Tibial nerve (tissue), 4 donors: ENCODE results near the gene RPAIN. TPM values are rescaled to one million over a fixed set of nuclear protein-coding genes. Genes with fewer than 3 reads are reported as not detected.

Experiments used
- DNase-seq, 2 donors: peaks; one replicate each; pipeline ENCODE4 v3.0.0-alpha.2; 2019; ENCODE audit warnings: low spot score in 2 of 2
- H3K27ac ChIP-seq, 4 donors: fragments of 200-600 bp; sonication (generic) in 3 of 4; one replicate each; pipeline ENCODE4 v1.5.1; 2017 to 2019; ENCODE audit warnings: mild to moderate bottlenecking in 1 of 4
- H3K27me3 ChIP-seq, 2 donors: fragments of 200-600 bp; sonication (generic) in 1 of 2; one replicate each; pipeline versions ENCODE4 v1.5.1 to v1.6.0; 2017 to 2019
- H3K36me3 ChIP-seq, 3 donors: fragments of 200-600 bp; sonication (generic); one replicate each; pipeline ENCODE4 v1.5.1; 2018 to 2019
- H3K4me1 ChIP-seq, 4 donors: fragments of 200-600 bp; sonication (generic) in 3 of 4; one replicate each; pipeline ENCODE4 v1.5.1; 2017 to 2019
- H3K4me3 ChIP-seq, 4 donors: fragments of 200-600 bp; sonication (generic) in 3 of 4; one replicate each; pipeline ENCODE4 v1.5.1; 2017 to 2019; ENCODE audit warnings: mild to moderate bottlenecking in 1 of 4, moderate library complexity in 1 of 4
- H3K9me3 ChIP-seq, 4 donors: fragments of 200-600 bp; sonication (generic) in 3 of 4; one replicate each; pipeline ENCODE4 v1.5.1; 2017 to 2019
- CTCF ChIP-seq, 5 experiments: fragments of 200-600 bp in 3 of 5; fragments of 450-650 bp in 2 of 5; sonication (generic) in 3 of 5; IDR thresholded peaks; one replicate each; pipeline ENCODE4 v1.5.1; 2016 to 2019; ENCODE audit warnings: antibody characterized with exemption in 5 of 5, mild to moderate bottlenecking in 3 of 5, moderate library complexity in 2 of 5
- EP300 ChIP-seq, 2 donors: sonication (generic); formaldehyde crosslinking; IDR thresholded peaks; one replicate each; pipeline ENCODE4 v1.6.1; 2017; ENCODE audit warnings: antibody characterized with exemption in 2 of 2, mild to moderate bottlenecking in 1 of 2
- POLR2A ChIP-seq, 2 donors: fragments of 450-650 bp; IDR thresholded peaks; one replicate each; pipeline ENCODE4 v1.6.1; 2017; ENCODE audit warnings: antibody characterized with exemption in 2 of 2, mild to moderate bottlenecking in 2 of 2, moderate library complexity in 2 of 2
- WGBS, 2 donors: methylation state at CpG; one replicate each; pipeline ENCODE4 v1.1.5; 2018; 5-methylcytosine and 5-hydroxymethylcytosine counted together
- total RNA-seq, 4 donors: library from RNA; depleted of rRNA; stranded (reverse); fragments of >200 nt; gene quantifications; one replicate each; pipeline ENCODE4 v1.1.0, GENCODE V29; 2016

RPAIN gene
- total RNA-seq, 4 donors from 2014 or later, result 36.3 to 79.3 (median 65.2) TPM

- H3K27ac ChIP-seq, result no peak overlapping the region
- peaks cover 0 to 21% (median 11%) of the 10 kb centered on the region in 4 donors for H3K4me1 ChIP-seq
- 85 to 87% methylated on average over 6 of the region's 6 CpGs for WGBS, 2 donors
- no peak overlapping the region for H3K4me3 ChIP-seq
- peaks cover 8 to 84% (median 31%) of the 10 kb centered on the region in 3 donors for H3K36me3 ChIP-seq
- no peak for DNase-seq
- TF ChIP-seq EP300 (IDR thresholded peaks at IDR 0.05), result no peak
- TF ChIP-seq CTCF (IDR thresholded peaks at IDR 0.05), result no peak
- no peak for TF ChIP-seq POLR2A (IDR thresholded peaks at IDR 0.05)
- no peaks in the 10 kb centered on the region for H3K9me3 ChIP-seq
- H3K27me3 ChIP-seq, result no peaks in the 10 kb centered on the region
Observed at GRCh38 chr17:5480962-5481361, 61.0 kb downstream of the RPAIN start.

- TF ChIP-seq POLR2A (IDR thresholded peaks at IDR 0.05), result no peak
- TF ChIP-seq CTCF (IDR thresholded peaks at IDR 0.05), result no peak
- TF ChIP-seq EP300 (IDR thresholded peaks at IDR 0.05), result no peak
- Histone ChIP-seq H3K9me3 (no peaks in the 10 kb centered on the region), H3K27me3 (no peaks in the 10 kb centered on the region), H3K27ac (no peak overlapping the region), H3K4me3 (no peak overlapping the region), H3K4me1 (peaks cover 0 to 21% (median 11%) of the 10 kb centered on the region in 4 donors), H3K36me3 (peaks cover 8 to 79% (median 26%) of the 10 kb centered on the region in 3 donors)
- DNase-seq, result no peak
- 89 to 95% methylated on average over 4 of the region's 4 CpGs for WGBS, 2 donors
Observed at GRCh38 chr17:5481451-5481850, 61.5 kb downstream of the RPAIN start.

Other genes with a start within 250 kb of the RPAIN start
- 10 to 100 TPM; 19.6 to 37.2 (median 25.6) TPM for gene ZNF594, start 228.3 kb upstream of the RPAIN start, total RNA-seq
- 1 to 10 TPM in 3 of 4 donors, under 1 TPM in 1; 0.84 to 3.0 (median 1.5) TPM for gene SCIMP, start 185.3 kb upstream of the RPAIN start, total RNA-seq
- gene RABEP1, start 137.9 kb upstream of the RPAIN start, total RNA-seq, result 10 to 100 TPM; 45.7 to 61.8 (median 47.7) TPM
- gene NUP88, start 520 bp upstream of the RPAIN start, total RNA-seq, result 10 to 100 TPM; 56.2 to 91.5 (median 75.2) TPM
- gene C1QBP, start 19.0 kb downstream of the RPAIN start, total RNA-seq, result 100 to 1,000 TPM in 1 of 4 donors, 10 to 100 TPM in 3; 62.7 to 103 (median 83.7) TPM
- 10 to 100 TPM; 12.6 to 20.1 (median 13.4) TPM for gene DHX33, start 48.8 kb downstream of the RPAIN start, total RNA-seq
- 10 to 100 TPM; 22.0 to 30.6 (median 23.4) TPM for gene DERL2, start 66.0 kb downstream of the RPAIN start, total RNA-seq
- gene MIS12, start 66.4 kb downstream of the RPAIN start, total RNA-seq, result 10 to 100 TPM; 11.1 to 17.5 (median 15.1) TPM
- 10 to 100 TPM; 33.0 to 52.4 (median 36.6) TPM for gene NLRP1, start 164.3 kb downstream of the RPAIN start, total RNA-seq